HG03064 (cell line): ENCODE results near the gene NRXN3.
"Not testable (repeated sequence)": the region's sequence is repeated elsewhere in the genome, so short reads cannot be mapped to it uniquely, and the experiment has no call there.

Experiments used
- ATAC-seq: cut with Tn5 transposase; IDR thresholded peaks from one replicate; pipeline ENCODE4 v1.9.1; 2021; ENCODE audit warnings: low read depth; ENCODE audit not compliant: unreplicated experiment

NRXN3 gene

GRCh38 chr14:79083356-79083755, 913.2 kb downstream of the NRXN3 start:
- no peak for ATAC-seq

GRCh38 chr14:79084861-79085260, 914.7 kb downstream of the NRXN3 start:
- ATAC-seq = no peak

GRCh38 chr14:79089576-79089975, 919.4 kb downstream of the NRXN3 start:
- no peak for ATAC-seq

GRCh38 chr14:79090641-79091180, 920.5 kb downstream of the NRXN3 start:
- ATAC-seq = no peak

- no peak for ATAC-seq
Observed at GRCh38 chr14:79091381-79091963, 921.3 kb downstream of the NRXN3 start.

GRCh38 chr14:79093531-79093930, 923.4 kb downstream of the NRXN3 start:
- no peak for ATAC-seq

GRCh38 chr14:79094951-79095350, 924.8 kb downstream of the NRXN3 start:
- no peak for ATAC-seq

GRCh38 chr14:79096811-79097210, 926.6 kb downstream of the NRXN3 start:
- ATAC-seq = no peak

- no peak for ATAC-seq
Observed at GRCh38 chr14:79098324-79098723, 928.2 kb downstream of the NRXN3 start.

GRCh38 chr14:79100578-79100977, 930.4 kb downstream of the NRXN3 start:
- no peak for ATAC-seq

GRCh38 chr14:79101388-79101787, 931.2 kb downstream of the NRXN3 start:
- no peak for ATAC-seq

- no peak for ATAC-seq
Observed at GRCh38 chr14:79103764-79104163, 933.6 kb downstream of the NRXN3 start.

- not testable (repeated sequence) for ATAC-seq
Observed at GRCh38 chr14:79110564-79110963, 940.4 kb downstream of the NRXN3 start.

- no peak for ATAC-seq
Observed at GRCh38 chr14:79111987-79112501, 941.9 kb downstream of the NRXN3 start.

- ATAC-seq = no peak
Observed at GRCh38 chr14:79117561-79117960, 947.4 kb downstream of the NRXN3 start.

- ATAC-seq = no peak
Observed at GRCh38 chr14:79118291-79118690, 948.1 kb downstream of the NRXN3 start.

GRCh38 chr14:79134361-79134760, 964.2 kb downstream of the NRXN3 start:
- ATAC-seq = no peak

- no peak for ATAC-seq
Observed at GRCh38 chr14:79136071-79137044, 966.2 kb downstream of the NRXN3 start.

- ATAC-seq = no peak
Observed at GRCh38 chr14:79137045-79137430, 966.9 kb downstream of the NRXN3 start.

GRCh38 chr14:79137836-79138235, 967.7 kb downstream of the NRXN3 start:
- ATAC-seq = no peak

GRCh38 chr14:79144896-79145295, 974.7 kb downstream of the NRXN3 start:
- ATAC-seq = no peak
